PC-3 (cell line): Measurements from ENCODE around the gene MYH9.

Experiments
- CTCF ChIP-seq: fragments of 300-600 bp; sonication (generic); conservative IDR thresholded peaks from 2 replicates; pipeline ENCODE4 v1.5.1; 2017; ENCODE audit warnings: antibody characterized with exemption, low read depth, mild to moderate bottlenecking, low read length
- EZH2 ChIP-seq: fragments of 300-600 bp; sonication (generic); IDR thresholded peaks from one replicate; pipeline ENCODE4 v1.6.1; 2017; ENCODE audit warnings: antibody characterized with exemption, mild to moderate bottlenecking, low read length; ENCODE audit not compliant: unreplicated experiment
- EZH2phosphoT487 ChIP-seq: fragments of 300-600 bp; sonication (generic); IDR thresholded peaks from 2 replicates; pipeline ENCODE4 v1.6.1; 2018; ENCODE audit warnings: mild to moderate bottlenecking, antibody characterized with exemption, low read length, borderline replicate concordance

GRCh38 chr22:36328635-36329253, 59.0 kb downstream of the MYH9 start:
- no peak for TF ChIP-seq CTCF
- no peak for TF ChIP-seq EZH2
- no peak for TF ChIP-seq EZH2phosphoT487
